NCI-H1694 treated with DMSO at 0.1 percent for 48 hours (cell line): Measurements from ENCODE around the gene MAPK12.
A peak's percentile ranks its signal among the peaks of the same experiment; 100 is the strongest.
"Not testable (repeated sequence)": the region's sequence is repeated elsewhere in the genome, so short reads cannot be mapped to it uniquely, and the experiment has no call there.

Experiments
- DNase-seq: peaks from one replicate; lab custom pipeline; 2025; lab: John Stamatoyannopoulos, UW

Gene MAPK12

DNA sequence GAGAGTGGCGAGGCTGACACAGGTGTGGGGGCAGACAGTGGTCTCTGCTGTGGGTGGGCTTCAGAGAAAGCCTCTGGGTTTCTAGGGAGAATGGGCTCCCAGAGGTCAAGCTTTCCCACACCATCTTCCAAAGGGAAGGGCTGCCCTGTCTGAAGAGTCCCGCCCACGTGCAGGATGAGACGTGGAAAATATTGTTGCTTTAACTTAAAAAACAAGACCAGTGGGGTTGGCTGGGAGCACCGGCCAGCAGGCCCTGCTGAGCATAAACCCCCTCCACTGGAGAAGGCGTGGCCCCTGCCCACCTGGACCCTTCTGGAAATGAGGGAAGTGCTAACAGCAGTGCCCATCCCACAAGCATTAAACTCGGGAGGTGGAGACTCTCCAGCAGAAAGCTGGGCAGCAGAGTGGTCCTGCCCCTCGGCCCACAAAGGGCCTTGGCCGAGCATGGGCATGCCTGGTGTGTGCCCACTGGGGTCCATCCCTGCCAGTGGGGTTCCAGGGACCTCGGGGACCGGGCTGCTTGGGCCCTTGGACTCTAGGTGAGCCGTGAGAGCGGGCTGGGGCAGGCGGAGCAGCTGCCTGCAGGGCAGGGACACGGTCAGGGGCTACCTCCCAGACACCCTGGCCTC lies 45.3 kb downstream of the MAPK12 start:
- DNase-seq = no peak

DNA sequence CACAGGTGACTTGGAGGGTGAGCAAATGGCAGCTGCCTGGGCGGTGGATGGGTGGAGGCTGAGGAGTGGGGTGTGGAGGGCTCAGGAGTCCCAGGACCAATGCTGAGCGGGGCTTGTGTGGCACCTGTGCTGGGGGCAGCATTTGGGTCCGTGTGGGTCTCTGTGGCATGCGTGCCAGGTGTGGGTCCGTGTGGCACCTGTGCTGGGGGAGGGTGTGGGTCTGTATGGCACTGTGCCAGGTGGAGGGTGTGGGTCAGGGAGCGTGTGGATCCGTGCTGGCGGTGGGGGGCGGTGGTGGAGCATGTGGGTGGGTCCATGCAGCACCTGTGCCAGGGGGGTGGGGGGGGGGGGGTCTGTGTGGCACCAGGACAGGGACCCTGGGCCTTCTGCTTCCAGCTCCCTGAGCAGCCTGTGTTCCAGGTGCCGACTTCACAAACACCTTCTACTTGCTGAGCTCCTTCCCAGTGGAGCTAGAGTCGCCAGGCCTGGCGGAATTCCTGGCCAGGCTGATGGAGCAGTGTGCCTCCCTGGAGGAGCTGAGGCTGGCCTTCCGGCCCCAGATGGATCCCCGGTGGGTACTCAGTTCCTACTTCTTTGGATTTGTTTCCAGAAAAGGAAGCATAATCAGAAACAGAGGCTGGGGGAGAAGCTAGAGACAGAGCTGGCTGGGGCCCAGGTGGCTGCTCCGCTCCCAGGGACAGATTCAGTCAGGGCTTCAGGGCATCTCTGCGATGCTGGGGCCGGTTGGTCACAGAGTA lies 46.0 kb downstream of the MAPK12 start:
- no peak for DNase-seq

DNA sequence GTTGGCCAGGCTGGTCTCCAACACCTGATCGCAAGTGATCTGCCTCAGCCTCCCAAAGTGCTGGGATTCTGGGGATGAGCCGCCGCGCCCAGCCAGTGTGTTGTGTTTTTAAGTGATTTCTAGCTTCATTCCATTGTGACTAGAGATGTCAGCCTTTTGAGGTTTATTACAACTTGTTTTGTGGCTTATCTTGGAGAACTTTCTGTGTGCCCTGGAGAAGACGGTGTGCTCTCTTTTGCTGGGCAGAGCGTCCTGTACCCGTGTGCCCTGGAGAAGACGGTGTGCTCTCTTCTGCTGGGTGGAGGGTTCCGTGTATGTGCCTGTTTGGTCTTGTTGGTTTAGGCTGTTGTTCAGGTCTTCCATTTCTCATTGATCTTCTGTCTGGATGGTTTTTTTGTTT lies 48.2 kb downstream of the MAPK12 start:
- no peak for DNase-seq

DNA sequence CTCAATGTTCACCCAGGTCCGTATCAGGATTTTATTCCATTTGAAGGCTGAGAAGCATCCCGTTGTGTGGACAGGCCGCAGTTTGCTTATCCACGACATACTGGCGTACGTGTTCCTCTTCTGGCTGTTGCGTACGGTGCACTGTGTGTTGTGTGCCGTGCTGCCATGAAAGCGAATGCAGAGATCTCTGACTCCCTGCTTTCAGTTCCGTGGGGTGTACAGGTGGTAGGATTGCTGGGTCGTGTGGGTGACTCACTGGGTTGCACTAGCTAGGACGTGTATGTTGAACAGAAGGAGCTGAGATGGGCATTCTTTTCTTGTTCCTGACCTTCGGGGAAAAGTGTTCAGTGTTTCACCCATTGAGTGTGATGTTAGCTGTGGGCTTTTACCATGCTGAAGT lies 50.3 kb downstream of the MAPK12 start:
- DNase-seq = no peak

DNA sequence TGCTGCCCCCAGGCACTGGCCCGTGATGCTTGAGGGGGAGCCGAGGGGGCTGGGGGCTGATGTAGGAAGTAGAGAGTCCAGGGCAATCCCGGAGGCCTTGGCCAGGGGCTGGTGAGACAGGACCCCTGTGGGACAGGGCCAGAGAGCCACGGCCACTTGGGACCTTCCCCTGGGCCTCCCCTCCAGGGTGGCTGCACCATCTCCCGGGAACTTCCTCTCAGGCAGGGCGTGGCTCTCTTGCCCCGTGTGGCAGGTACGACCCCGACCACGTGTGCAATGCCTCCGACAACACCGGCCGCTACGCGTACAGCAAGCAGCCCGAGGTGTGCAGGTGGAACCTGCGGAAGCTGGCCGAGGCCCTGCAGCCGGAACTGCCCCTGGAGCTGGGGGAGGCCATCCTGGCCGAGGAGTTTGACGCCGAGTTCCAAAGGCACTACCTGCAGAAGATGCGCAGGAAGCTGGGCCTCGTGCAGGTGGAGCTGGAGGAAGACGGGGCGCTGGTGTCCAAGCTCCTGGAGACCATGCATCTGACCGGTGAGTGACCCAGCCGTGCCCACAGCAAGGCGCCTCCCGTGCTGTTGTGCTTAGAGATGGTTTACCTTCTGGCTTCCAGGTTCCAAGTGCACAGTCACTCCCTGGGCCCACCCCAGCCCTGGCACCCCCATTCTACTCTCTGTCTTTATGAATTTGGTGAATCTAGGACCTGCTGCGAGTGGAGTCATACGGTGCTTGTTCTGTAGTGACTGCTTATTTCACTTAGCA lies 50.9 kb downstream of the MAPK12 start:
- DNase-seq = no peak

DNA sequence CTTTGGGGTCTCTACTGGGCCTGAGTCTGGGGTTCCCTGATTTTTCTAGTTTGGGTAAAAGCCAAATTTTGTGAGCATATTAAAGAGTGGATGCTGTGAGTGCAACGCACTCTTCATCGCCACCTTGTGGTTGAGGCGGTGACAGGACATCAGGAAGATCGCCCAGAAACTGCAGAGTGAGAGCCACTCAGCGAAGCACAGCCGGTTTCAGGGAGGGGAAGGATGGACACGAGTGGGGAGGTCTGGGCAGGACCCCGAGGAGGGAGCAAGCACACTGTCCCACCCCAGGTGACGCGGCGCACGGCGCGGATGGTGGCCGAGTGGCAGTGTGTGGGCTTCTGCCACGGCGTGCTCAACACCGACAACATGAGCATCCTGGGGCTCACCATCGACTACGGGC lies 51.6 kb downstream of the MAPK12 start:
- peak; percentile 52 for DNase-seq

DNA sequence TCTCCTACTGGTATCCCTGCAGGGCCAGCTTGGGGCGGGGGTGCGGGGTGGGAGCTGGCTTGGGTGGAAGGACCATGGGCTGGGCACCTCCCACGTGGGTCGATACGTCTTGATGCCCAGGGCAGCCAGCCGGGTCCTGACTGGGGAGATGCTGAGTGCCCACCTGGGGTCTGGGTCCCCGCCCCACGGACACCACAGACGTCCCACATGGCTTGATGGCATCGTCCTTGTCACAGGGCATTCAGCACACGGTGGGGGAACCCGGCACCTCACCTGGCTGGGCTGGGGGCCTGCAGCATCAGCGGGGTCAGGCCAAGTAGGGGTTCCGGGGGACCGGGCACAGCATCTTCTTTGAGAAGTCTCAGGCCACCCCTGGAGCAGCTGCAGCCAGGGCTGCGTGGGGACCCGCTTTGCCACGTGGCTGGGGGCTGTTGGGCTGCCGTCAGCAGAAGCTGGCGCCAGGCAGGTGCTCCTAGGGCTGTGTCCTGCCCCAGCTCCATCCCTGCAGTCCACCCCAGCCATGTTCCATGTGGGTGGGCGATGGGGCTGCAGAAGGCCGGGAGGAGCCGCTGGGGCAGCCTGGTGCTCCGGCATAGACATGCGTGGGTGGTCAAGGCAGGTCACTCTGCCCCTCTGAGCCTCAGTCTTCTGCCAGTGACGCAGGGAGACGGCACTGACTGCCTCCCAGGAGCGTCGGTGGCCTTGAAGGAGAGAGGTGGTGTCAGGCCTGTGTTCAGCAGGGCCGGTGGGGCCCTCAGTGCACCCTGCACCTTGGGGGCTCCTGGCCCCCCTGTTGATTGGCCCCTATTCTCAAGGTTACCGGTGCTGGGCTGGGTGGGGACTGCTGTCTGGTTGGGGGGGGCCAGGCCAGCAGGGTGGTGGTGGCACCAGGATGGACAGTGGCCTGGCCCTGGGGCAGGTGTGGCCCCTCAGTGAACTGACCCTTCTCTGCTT lies 52.3 kb downstream of the MAPK12 start:
- no peak for DNase-seq

DNA sequence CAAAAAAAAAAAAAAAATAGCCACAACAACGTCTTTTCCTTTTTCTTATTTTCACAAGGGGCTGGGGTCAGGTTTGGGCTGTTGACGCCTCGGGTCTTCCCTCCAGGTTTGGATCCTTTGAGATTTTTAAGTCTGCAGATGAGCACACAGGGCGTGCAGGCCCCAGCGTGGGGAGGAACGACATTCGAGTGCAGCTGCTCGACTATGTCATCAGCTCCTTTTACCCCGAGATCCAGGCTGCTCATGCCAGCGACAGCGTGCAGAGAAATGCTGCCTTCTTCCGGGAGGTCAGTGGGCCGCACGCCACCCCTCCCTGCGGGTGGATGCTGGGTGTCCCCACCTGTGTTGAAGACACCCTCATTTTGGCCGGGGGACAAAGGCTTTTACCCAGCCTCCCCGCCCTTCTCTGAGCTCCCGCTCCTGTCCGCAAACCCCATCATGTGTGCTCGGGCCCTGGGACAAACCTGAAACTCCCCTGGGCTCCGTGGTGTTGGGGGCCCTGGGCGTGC lies 53.0 kb downstream of the MAPK12 start:
- no peak for DNase-seq

DNA sequence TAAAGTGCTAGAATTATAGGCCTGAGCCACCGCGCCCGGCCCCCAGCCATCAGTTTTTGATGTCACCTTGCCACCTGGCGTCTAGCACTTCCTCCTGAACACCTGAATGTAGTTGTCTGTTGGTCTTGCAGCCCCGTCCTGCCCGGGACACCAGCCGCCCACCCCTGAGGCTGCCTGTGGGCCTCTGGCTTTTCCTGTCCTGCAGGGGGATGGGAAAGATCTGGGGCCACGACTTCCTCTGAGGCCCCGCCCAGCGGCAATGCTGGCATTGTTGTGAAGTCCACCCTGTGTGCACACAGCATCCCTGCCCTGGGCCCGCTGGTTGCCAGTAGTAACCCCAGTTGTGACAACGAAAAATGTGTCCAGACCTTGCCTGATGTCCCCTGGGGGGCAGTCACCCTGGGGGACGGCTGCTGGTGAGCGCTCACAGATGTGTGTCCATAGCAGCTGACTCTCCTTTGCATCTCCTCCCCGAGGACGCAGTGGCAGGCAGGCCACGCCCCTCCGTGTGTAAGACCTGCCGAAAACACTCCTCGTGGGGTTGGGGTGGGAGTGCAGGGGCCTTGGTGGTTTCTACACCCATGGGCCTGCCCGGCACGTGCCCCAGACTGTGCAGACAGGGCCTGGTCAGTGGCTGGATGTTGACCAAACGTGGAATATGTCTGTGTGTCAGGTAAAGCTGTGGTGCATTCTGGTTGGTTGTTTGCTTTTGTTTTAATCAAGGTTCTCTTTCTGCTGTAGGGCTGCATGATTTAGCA lies 53.9 kb downstream of the MAPK12 start:
- no peak for DNase-seq

DNA sequence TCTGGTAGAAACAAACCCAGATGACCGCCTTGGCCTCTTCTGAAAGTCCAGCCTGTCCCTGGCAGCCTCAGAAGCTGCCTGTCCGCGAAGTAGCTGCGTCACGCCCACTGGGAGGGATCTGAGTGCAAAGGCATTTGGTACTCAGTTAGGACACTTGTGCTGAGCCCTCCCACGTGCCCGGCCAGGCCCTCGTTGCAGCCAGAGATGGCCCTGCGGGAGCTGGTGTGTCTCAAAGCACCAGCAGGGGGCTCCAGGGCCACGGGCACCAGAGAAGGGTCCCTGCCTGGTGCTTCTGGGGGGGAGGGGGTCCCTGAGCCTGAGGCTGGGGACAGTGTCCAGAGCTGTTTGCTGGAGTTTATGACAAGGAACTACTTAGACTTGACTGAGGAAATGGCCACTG lies 54.9 kb downstream of the MAPK12 start:
- peak; percentile 30 for DNase-seq

DNA sequence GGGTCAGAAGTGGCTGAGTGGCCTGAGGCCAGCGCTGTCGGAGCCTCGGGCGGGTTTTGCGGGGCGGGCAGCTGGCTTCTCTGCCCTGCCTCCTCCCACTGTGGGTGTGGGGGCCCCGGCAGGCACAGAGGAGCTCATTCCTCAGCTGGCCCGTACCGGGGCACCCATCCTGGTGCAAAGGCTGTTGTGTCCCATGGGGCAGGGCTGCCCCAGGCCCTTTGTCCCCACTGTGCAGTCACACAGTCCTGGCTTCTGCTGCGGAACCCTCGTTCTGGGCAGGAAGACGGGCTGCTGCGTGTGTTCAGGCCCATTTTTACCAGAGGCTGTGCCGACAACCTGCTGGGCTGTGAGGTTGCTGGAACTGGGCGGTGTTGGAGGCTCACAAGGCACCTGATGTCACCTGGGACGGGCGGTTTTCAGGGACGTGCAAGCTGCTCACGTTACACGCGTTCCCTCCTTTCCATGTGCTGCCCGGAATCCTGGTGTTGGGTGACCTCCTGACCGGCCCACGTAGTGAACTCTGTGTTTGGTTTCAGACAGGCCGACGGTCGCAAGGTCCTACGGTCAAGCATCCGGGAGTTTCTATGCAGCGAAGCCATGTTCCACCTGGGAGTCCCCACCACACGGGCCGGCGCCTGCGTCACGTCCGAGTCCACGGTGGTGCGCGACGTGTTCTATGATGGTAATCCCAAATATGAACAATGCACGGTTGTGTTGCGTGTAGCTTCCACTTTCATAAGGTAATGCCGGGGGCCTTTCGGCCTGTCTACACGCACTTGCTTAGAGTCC lies 55.5 kb downstream of the MAPK12 start:
- no peak for DNase-seq

DNA sequence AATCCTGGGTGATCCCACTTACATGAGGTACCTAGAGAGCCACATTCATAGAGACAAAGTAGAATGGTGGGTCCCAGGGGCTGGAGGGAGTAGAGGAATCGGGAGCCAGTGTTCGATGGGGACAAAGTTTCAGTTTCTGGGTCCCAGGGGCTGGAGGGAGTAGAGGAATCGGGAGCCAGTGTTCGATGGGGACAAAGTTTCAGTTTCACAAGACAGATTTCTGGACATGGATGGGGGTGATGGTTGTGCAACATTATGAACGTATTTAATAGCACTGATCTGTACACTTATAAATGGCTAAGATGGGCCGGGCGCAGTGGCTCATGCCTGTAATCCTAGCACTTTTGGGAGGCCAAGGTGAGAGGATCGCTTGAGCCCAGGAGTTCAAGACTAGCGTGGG lies 56.5 kb downstream of the MAPK12 start:
- not testable (repeated sequence) for DNase-seq

DNA sequence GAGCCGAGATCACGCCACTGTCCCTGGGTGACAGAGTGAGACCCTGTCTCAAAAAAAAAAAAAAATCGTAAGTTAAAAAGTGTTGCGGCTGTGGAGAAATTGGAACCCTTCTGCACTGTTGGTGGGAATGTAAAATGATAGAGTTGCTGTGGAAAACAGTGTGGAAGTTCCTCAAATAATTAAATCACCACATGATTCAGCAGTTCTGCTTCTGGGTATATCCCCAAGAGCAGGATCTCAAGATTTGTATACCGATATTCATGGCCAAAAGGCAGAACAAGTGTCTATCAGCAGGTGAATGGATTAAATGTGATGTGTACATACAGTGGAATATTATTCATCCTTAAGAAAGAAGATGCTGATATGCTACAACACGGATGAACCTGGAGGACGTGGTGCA lies 56.9 kb downstream of the MAPK12 start:
- no peak for DNase-seq

DNA sequence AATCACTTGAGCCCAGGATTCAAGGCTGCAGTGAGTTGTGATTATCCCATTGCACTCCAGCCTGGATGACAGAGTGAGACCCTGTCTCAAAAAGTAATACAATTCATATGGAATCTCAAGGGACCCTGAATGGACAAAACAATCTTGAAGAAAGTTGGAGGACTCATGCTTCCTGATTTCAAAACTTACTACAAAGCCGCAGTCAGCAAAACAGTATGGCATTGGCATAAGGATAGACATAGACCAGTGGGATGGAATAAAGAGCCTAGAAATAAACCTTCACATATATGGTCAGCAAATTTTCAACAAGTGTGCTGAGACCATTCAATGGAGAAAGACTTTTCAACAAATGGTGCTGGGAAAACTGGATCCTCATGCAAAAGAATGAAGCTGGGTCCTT lies 58.2 kb downstream of the MAPK12 start:
- DNase-seq = no peak
